ENCODE measurements around the gene PLEKHA1.

- TF ChIP-seq CTCF (IDR thresholded peaks at IDR 0.05) (no peak), POLR2A (IDR thresholded peaks at IDR 0.05) (no peak)
These were observed 89.7 kb downstream of the PLEKHA1 start for GRCh38 chr10:122464250-122464510.

Measured in adrenal gland (tissue), 5 donors.